Endothelial cell of umbilical vein (primary cell): ENCODE results near the gene LINC00237. TPM values are rescaled to one million over a fixed set of nuclear protein-coding genes. Genes with fewer than 3 reads are reported as not detected.

ENCODE experiments used
- BruUV-seq: library from RNA; stranded (reverse); fragments of 400-500 nt; replicated peaks from 2 replicates; lab custom pipeline; 2021; lab: Mats Ljungman, UMichigan
- CTCF ChIA-PET: fragments of 300-600, 350-600 bp; sonication (Branson Sonifier 250); formaldehyde crosslinking; loops from one replicate; lab custom pipeline; 2021; ENCODE audit warnings: antibody characterized with exemption, inconsistent platforms; lab: Charles Lee
- POLR2A ChIA-PET: fragments of 300-600, 350-600 bp; sonication (Branson Sonifier 250); formaldehyde crosslinking; loops from one replicate; lab custom pipeline; 2021; ENCODE audit warnings: antibody characterized with exemption, inconsistent platforms; lab: Charles Lee
- DNase-seq: peaks from one replicate; pipeline ENCODE4 v3.0.0-alpha.2; 2011; ENCODE audit warnings: low read depth, low spot score
- FAIRE-seq: peaks from 2 replicates; lab custom pipeline; 2011; peaks lifted over from hg19 to GRCh38; lab: Jason Lieb, UNC
- H2AFZ ChIP-seq: 2 replicates; pipeline ENCODE4 v1.6.0; 2012; ENCODE audit warnings: low read depth, low read length, control low read depth, inconsistent platforms
- H3K27ac ChIP-seq: 2 replicates; pipeline ENCODE4 v1.5.1; 2011; ENCODE audit warnings: low read depth, mild to moderate bottlenecking, control low read depth, low read length, moderate library complexity; ENCODE audit not compliant: insufficient read depth
- H3K27me3 ChIP-seq, 2 experiments: 2 replicates each; pipeline versions ENCODE4 v1.6.0 to v1.6.1; 2011; ENCODE audit warnings: low read length in 2 of 2, mixed read lengths in 1 of 2; ENCODE audit not compliant: control insufficient read depth in 2 of 2, insufficient read depth in 2 of 2
- H3K36me3 ChIP-seq, 2 experiments: 2 replicates in 1 of 2; 3 replicates in 1 of 2; pipeline ENCODE4 v1.5.1; 2011; ENCODE audit warnings: low read length in 2 of 2, mild to moderate bottlenecking in 1 of 2, moderate library complexity in 1 of 2; ENCODE audit not compliant: control insufficient read depth in 2 of 2, insufficient read depth in 2 of 2; ENCODE audit errors: extremely low read depth in 1 of 2
- H3K4me1 ChIP-seq: 3 replicates; pipeline ENCODE4 v1.5.1; 2011; ENCODE audit warnings: mild to moderate bottlenecking, low read length; ENCODE audit not compliant: control insufficient read depth, insufficient read depth; ENCODE audit errors: extremely low read depth
- H3K4me2 ChIP-seq: 2 replicates; pipeline ENCODE4 v1.6.1; 2011; ENCODE audit warnings: low read length, control low read depth, mixed read lengths; ENCODE audit not compliant: insufficient read depth
- H3K4me3 ChIP-seq, 3 experiments: fragments of 200-600 bp in 1 of 3; sonication (generic), shearing (Covaris generic) in 1 of 3; replicated peaks in 1 of 3; 2 replicates each; pipeline ENCODE4 v1.5.1; 2011 to 2016; ENCODE audit warnings: control low read depth in 3 of 3, low read length in 3 of 3, mild to moderate bottlenecking in 2 of 3, inconsistent platforms in 1 of 3, low read depth in 1 of 3, moderate library complexity in 1 of 3; ENCODE audit not compliant: insufficient read depth in 1 of 3
- H3K79me2 ChIP-seq: 2 replicates; pipeline ENCODE4 v1.6.0; 2012; ENCODE audit warnings: low read length, inconsistent platforms; ENCODE audit not compliant: control insufficient read depth, insufficient read depth
- H3K9ac ChIP-seq: replicated peaks from 2 replicates; pipeline ENCODE3; 2011; ENCODE audit warnings: low read length, control low read depth; ENCODE audit not compliant: insufficient read depth; ENCODE audit errors: extremely low read depth
- H3K9me1 ChIP-seq: replicated peaks from 3 replicates; pipeline ENCODE4 v1.6.0; 2011; ENCODE audit warnings: mild to moderate bottlenecking, low read length; ENCODE audit not compliant: control insufficient read depth, insufficient read depth; ENCODE audit errors: extremely low read depth
- H3K9me3 ChIP-seq: replicated peaks from 2 replicates; pipeline ENCODE4 v1.5.1; 2012; ENCODE audit warnings: low read length, inconsistent platforms; ENCODE audit not compliant: control insufficient read depth, insufficient read depth
- H4K20me1 ChIP-seq: replicated peaks from 2 replicates; pipeline ENCODE3; 2011; ENCODE audit warnings: mild to moderate bottlenecking, low read length; ENCODE audit not compliant: control insufficient read depth, insufficient read depth; ENCODE audit errors: extremely low read depth
- EZH2 ChIP-seq: IDR thresholded peaks from 2 replicates; pipeline ENCODE4 v1.6.1; 2012; ENCODE audit warnings: borderline replicate concordance, low read depth, mild to moderate bottlenecking, moderate library complexity, low read length, inconsistent platforms; ENCODE audit not compliant: severe bottlenecking
- FOS ChIP-seq: IDR thresholded peaks from 2 replicates; pipeline ENCODE4 v1.6.1; 2011; ENCODE audit warnings: mild to moderate bottlenecking, low read length, moderate library complexity, borderline replicate concordance; ENCODE audit not compliant: insufficient read depth
- GATA2 ChIP-seq: IDR thresholded peaks from 2 replicates; pipeline ENCODE4 v1.7.0; 2011; ENCODE audit warnings: low read depth, mild to moderate bottlenecking, moderate library complexity, mixed read lengths, low read length; ENCODE audit not compliant: insufficient read length, insufficient read depth
- JUN ChIP-seq: IDR thresholded peaks from 2 replicates; pipeline ENCODE4 v1.6.1; 2011; ENCODE audit warnings: borderline replicate concordance, low read depth; ENCODE audit not compliant: insufficient read length, insufficient read depth
- MYC ChIP-seq: IDR thresholded peaks from one replicate; pipeline ENCODE4 v1.6.1; 2011; ENCODE audit warnings: mild to moderate bottlenecking, low read depth, low read length
- POLR2A ChIP-seq: IDR thresholded peaks from 2 replicates; pipeline ENCODE4 v1.6.1; 2012; ENCODE audit warnings: low read depth, mild to moderate bottlenecking, control low read depth, low read length
- POLR2AphosphoS5 ChIP-seq: IDR thresholded peaks from 2 replicates; pipeline ENCODE4 v1.6.1; 2012; ENCODE audit warnings: low read depth, mild to moderate bottlenecking, control low read depth, low read length, moderate library complexity; ENCODE audit not compliant: insufficient read depth
- dilution Hi-C: fragments of 300-500 bp; cut with MboI; formaldehyde crosslinking; loops from one replicate; pipeline ENCODE4 v1.15.0; 2019; ENCODE audit warnings: low sequenced_read_pairs; ENCODE audit not compliant: extremely low pct_ligation_motif_present
- intact Hi-C: fragments of 100-400 bp; cut with micrococcal nuclease; formaldehyde crosslinking; loops from one replicate; pipeline ENCODE4 v1.10.0; 2022
- polyA plus RNA-seq, 4 experiments: library from polyadenylated mRNA; depleted of rRNA in 3 of 4; stranded (reverse) in 3 of 4; unstranded in 1 of 4; fragments of >200 nt; gene quantifications; 2 replicates each; pipeline versions ENCODE4 v1.2.1 to v1.2.3, GENCODE V29; 2011 to 2012; ENCODE audit warnings: missing spikeins in 1 of 4
- total RNA-seq: library from RNA; stranded (reverse); gene quantifications from 2 replicates; pipeline ENCODE4 v1.2.3, GENCODE V29; 2021
- TF ChIP-seq, protein P1 (sequence below): IDR thresholded peaks from 2 replicates; pipeline ENCODE4 v1.6.1; 2011; ENCODE audit not compliant: insufficient read depth, insufficient read length
- TF ChIP-seq, protein P2 (sequence below), 2 donors: IDR thresholded peaks; 1 replicate in 1 of 2; 2 replicates in 1 of 2; pipeline ENCODE4 v1.5.1; 2011; ENCODE audit warnings: low read length in 2 of 2, mild to moderate bottlenecking in 2 of 2, moderate library complexity in 2 of 2, control low read depth in 1 of 2, inconsistent platforms in 1 of 2, low read depth in 1 of 2; ENCODE audit not compliant: insufficient read depth in 1 of 2; ENCODE audit errors: extremely low read depth in 1 of 2

Gene LINC00237
- total and polyA plus RNA-seq, 2 donors (not counting 3 experiments of a cell fraction or from before 2014, with no cell fraction given) = not detected

DNA sequence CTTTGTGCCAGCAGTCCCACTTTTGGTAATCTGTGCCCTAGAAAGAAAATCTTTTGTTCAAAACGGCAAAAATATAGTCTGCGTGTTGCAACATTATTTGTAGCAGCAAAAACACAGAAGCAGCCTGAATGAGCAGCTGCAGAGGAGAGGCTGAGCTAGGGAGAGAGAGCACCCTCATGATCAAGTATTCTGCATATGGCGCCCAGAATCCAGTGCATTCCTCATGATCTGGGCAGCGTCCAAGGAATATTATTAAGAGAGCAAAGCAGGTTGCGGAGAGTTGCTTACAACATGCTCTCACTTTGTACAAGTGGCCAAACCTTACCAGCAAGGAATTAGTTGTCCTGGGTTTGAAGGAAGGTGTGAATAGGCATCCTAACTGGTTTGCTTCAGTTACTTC is 45.6 kb upstream of the LINC00237 start:
- Histone ChIP-seq H3K9ac (no peak overlapping the region), H3K27ac (no peak overlapping the region), H3K79me2 (no peaks in the 10 kb centered on the region), H3K4me3 (no peak overlapping the region), H3K4me2 (no peak overlapping the region), H4K20me1 (no peaks in the 10 kb centered on the region), H3K9me1 (no peaks in the 10 kb centered on the region), H2AFZ (no peak overlapping the region), H3K27me3 (no peaks in the 10 kb centered on the region), H3K36me3 (no peaks in the 10 kb centered on the region), H3K9me3 (no peaks in the 10 kb centered on the region), H3K4me1 (no peaks in the 10 kb centered on the region)
- BruUV-seq = no TSS peak
- CTCF ChIA-PET = no interaction called here
- dilution Hi-C loops = no loop called here
- POLR2A ChIA-PET = no interaction called here
- TF ChIP-seq EZH2 (no peak), JUN (no peak), POLR2A (no peak), POLR2AphosphoS5 (no peak), FOS (no peak), MYC (no peak), GATA2 (no peak)
- TF ChIP-seq, protein P1, sequence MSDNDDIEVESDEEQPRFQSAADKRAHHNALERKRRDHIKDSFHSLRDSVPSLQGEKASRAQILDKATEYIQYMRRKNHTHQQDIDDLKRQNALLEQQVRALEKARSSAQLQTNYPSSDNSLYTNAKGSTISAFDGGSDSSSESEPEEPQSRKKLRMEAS = no peak
- TF ChIP-seq, protein P2, sequence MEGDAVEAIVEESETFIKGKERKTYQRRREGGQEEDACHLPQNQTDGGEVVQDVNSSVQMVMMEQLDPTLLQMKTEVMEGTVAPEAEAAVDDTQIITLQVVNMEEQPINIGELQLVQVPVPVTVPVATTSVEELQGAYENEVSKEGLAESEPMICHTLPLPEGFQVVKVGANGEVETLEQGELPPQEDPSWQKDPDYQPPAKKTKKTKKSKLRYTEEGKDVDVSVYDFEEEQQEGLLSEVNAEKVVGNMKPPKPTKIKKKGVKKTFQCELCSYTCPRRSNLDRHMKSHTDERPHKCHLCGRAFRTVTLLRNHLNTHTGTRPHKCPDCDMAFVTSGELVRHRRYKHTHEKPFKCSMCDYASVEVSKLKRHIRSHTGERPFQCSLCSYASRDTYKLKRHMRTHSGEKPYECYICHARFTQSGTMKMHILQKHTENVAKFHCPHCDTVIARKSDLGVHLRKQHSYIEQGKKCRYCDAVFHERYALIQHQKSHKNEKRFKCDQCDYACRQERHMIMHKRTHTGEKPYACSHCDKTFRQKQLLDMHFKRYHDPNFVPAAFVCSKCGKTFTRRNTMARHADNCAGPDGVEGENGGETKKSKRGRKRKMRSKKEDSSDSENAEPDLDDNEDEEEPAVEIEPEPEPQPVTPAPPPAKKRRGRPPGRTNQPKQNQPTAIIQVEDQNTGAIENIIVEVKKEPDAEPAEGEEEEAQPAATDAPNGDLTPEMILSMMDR (IDR thresholded peaks at IDR 0.05; ENCODE audit: extremely low read depth in 1 of 2, insufficient read depth in 1 of 2, low read depth in 1 of 2, low read length in 2 of 2) = no peak
- DNase-seq (no peak), FAIRE-seq (no peak)
- intact Hi-C loops = no loop called here
